Measurements from ENCODE around the gene SDR42E1. TPM values are rescaled to one million over a fixed set of nuclear protein-coding genes. Genes with fewer than 3 reads are reported as not detected.
"Not testable (repeated sequence)": the region's sequence is repeated elsewhere in the genome, so short reads cannot be mapped to it uniquely, and the experiment has no call there.

Gene SDR42E1
- total and polyA plus RNA-seq, 2 of the 4 experiments (the other 2 are of a cell fraction) = 0.44 to 0.72 TPM

DNA sequence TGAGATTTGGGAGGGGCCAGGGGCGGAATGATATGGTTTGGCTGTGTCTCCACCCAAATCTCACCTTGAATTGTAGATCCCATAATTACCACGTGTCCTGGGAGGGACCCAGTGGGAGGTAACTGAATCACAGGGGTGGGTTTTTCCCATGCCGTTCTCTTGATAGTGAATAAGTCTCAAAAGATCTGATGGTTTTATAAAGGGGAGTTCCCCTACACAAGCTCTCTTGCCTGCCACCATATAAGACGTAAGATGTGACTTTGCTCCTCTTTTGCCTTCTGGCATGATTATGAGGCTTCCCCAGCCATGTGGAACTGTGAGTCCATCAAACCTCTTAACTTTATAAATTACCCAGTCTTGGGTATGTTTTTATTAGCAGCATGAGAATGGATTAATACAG, 1.5 kb downstream of the SDR42E1 start:
- intact Hi-C loops (cut with micrococcal nuclease); H3K9ac ChIP-seq (ENCODE audit: low read depth, low read length); H2BK5ac ChIP-seq (ENCODE audit: low read depth, low read length, poor library complexity, severe bottlenecking); H2BK15ac ChIP-seq (ENCODE audit: low read depth, low read length); dilution Hi-C loops (cut with HindIII; ENCODE audit: low sequenced_read_pairs, unreplicated experiment); H2AK5ac ChIP-seq (ENCODE audit: low read depth, low read length); H3K27ac ChIP-seq (ENCODE audit: insufficient read depth, low read length); H4K8ac ChIP-seq (ENCODE audit: low read depth in 2 of 2, low read length in 2 of 2); ATAC-seq (ENCODE audit: low read depth); H3K4me2 ChIP-seq (ENCODE audit: low read depth, low read length); H3K9me3 ChIP-seq (ENCODE audit: control insufficient read depth, insufficient read depth, low read length); POLR2A ChIA-PET (ENCODE audit: unreplicated experiment); BruUV-seq (replicated peaks); H3K56ac ChIP-seq (ENCODE audit: extremely low read depth, insufficient read depth, low read length); H3K79me1 ChIP-seq (ENCODE audit: low read depth in 1 of 2, low read length in 2 of 2); H2AFZ ChIP-seq (replicated peaks; ENCODE audit: low read length, poor library complexity); H4K91ac ChIP-seq (ENCODE audit: insufficient read depth, low read depth, low read length); H4K20me1 ChIP-seq (ENCODE audit: insufficient read depth, low read length); H4K5ac ChIP-seq (ENCODE audit: low read depth, low read length); H2AK9ac ChIP-seq (replicated peaks; ENCODE audit: low read depth, low read length, poor library complexity); H3K18ac ChIP-seq (ENCODE audit: low read depth, low read length); H3K14ac ChIP-seq (replicated peaks; ENCODE audit: low read depth, low read length); H3K23ac ChIP-seq (ENCODE audit: low read depth, low read length); H3K4ac ChIP-seq (ENCODE audit: low read depth, low read length); DNase-seq; H2BK20ac ChIP-seq (ENCODE audit: low read depth, low read length); H3K9me1 ChIP-seq (ENCODE audit: insufficient read depth, low read length); H2BK120ac ChIP-seq (ENCODE audit: low read depth, low read length); H3K36me3 ChIP-seq (ENCODE audit: control insufficient read depth, insufficient read depth, low read length); H3K4me3 ChIP-seq (ENCODE audit: insufficient read depth, low read depth, low read length); H3K4me1 ChIP-seq (ENCODE audit: control insufficient read depth, insufficient read depth, low read length); CTCF ChIA-PET; in situ Hi-C loops (cut with MboI; ENCODE audit: low sequenced_read_pairs): not testable (repeated sequence)
- H3K27me3 ChIP-seq (ENCODE audit: control insufficient read depth, insufficient read depth, low read length) = peaks cover 12% of the 10 kb centered on the region
- no CpG with 5 or more reads among the region's 4 CpGs for WGBS, 2 experiments (ENCODE audit: extremely low coverage in 2 of 2, insufficient read length in 1 of 2)
